Adipocyte (in vitro differentiated cells): ENCODE results near the gene OR8D1.
A peak's percentile ranks its signal among the peaks of the same experiment; 100 is the strongest.

Experiments used
- DNase-seq: peaks from one replicate; pipeline ENCODE4 v3.0.0-alpha.2; 2015; ENCODE audit warnings: low read depth
- H3K27me3 ChIP-seq: replicated peaks from 2 replicates; pipeline ENCODE4 v1.7.0; 2013; ENCODE audit warnings: mild to moderate bottlenecking, low read length, moderate library complexity; ENCODE audit not compliant: control insufficient read depth, insufficient read depth
- H3K36me3 ChIP-seq: 2 replicates; pipeline ENCODE4 v1.7.0; 2013; ENCODE audit warnings: low read length, mild to moderate bottlenecking, moderate library complexity; ENCODE audit not compliant: control insufficient read depth, insufficient read depth, severe bottlenecking
- H3K4me1 ChIP-seq: 2 replicates; pipeline ENCODE4 v1.7.0; 2013; ENCODE audit warnings: mild to moderate bottlenecking, low read length, moderate library complexity; ENCODE audit not compliant: control insufficient read depth, insufficient read depth
- H3K4me3 ChIP-seq: 2 replicates; pipeline ENCODE4 v1.7.0; 2013; ENCODE audit warnings: mild to moderate bottlenecking, low read length, moderate library complexity
- H3K9ac ChIP-seq: 2 replicates; pipeline ENCODE4 v1.7.0; 2013; ENCODE audit warnings: mild to moderate bottlenecking, low read length, moderate library complexity
- H3K9me3 ChIP-seq: 2 replicates; pipeline ENCODE4 v1.7.0; 2013; ENCODE audit warnings: mild to moderate bottlenecking, low read length, moderate library complexity; ENCODE audit not compliant: control insufficient read depth

The OR8D1 gene

GRCh38 chr11:124315052-124315451 lies 1.3 kb upstream of the OR8D1 start:
- Histone ChIP-seq H3K9ac (no peak overlapping the region), H3K4me3 (no peak overlapping the region), H3K36me3 (no peaks in the 10 kb centered on the region), H3K9me3 (no peaks in the 10 kb centered on the region), H3K4me1 (no peaks in the 10 kb centered on the region), H3K27me3 (no peaks in the 10 kb centered on the region)
- peak; percentile 4 for DNase-seq

DNA sequence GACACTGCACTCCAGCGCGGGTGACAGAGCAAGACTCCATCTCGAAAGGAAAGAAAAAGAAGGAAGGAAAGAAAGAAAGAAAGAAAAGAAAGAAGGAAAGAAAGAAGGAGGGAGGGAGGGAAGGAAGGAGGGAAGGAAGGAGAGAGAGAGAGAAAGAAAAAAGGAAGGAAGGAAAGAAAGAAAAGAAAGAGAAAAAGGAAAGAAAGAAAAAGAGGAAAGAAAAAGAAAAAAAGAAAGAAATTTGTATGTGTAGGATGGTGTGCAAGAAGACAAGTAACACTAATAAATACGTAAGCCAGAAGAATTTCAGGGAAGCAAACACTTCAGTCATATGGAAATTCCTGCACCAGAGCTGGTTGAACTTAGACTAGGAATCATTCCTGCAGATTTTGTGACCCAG lies 618 bp downstream of the OR8D1 start:
- no peak overlapping the region for H3K4me3 ChIP-seq
- H3K9ac ChIP-seq, result no peak overlapping the region
- no peaks in the 10 kb centered on the region for H3K9me3 ChIP-seq
- H3K36me3 ChIP-seq, result no peaks in the 10 kb centered on the region
- no peaks in the 10 kb centered on the region for H3K27me3 ChIP-seq
- H3K4me1 ChIP-seq, result no peaks in the 10 kb centered on the region
- DNase-seq, result no peak

DNA sequence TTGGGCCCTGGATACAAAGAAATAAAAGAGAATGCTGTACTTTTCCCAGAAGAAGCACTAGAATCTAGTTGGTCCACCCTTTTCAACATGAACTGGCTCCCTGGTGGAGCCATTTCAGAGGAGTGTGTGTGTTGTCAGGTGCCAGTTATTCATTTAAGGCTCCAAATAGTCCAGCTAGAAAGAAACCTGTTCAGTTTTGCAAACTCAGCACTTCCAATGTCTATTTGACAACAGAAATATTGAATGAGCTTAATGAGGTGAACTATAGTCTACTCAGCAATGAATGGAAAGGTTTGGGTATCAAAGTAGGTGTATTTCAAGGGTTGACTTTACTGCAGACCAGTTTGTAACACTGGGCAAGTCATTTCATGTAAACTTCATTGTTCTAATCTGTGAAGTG lies 2.1 kb downstream of the OR8D1 start:
- peaks cover 10% of the 10 kb centered on the region for H3K4me1 ChIP-seq
- H3K36me3 ChIP-seq, result no peaks in the 10 kb centered on the region
- H3K27me3 ChIP-seq, result no peaks in the 10 kb centered on the region
- H3K4me3 ChIP-seq, result no peak overlapping the region
- DNase-seq, result no peak
- H3K9me3 ChIP-seq, result no peaks in the 10 kb centered on the region
- no peak overlapping the region for H3K9ac ChIP-seq

DNA sequence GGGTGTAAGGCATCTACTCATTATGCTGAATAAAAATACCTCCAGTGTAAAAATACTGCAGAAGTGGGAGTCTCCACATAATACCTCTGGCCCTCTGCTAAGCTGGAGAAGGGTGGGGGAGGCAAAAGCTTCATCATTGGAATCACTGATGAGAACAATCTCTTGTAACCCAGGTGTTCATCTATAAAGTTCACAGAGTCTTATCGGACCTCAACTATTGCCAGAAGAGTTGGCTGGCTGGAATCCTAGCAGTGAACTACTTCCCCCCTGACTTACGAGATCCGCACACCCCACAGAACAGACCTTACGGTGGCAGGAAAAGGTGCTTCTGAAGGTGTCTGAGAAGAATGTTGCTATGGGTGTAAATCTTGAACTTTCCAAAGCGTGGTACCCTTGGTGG lies 2.5 kb downstream of the OR8D1 start:
- Histone ChIP-seq H3K4me3 (no peak overlapping the region), H3K9me3 (no peaks in the 10 kb centered on the region), H3K27me3 (no peaks in the 10 kb centered on the region), H3K9ac (no peak overlapping the region), H3K36me3 (no peaks in the 10 kb centered on the region), H3K4me1 (peaks cover 11% of the 10 kb centered on the region)
- DNase-seq, result no peak

DNA sequence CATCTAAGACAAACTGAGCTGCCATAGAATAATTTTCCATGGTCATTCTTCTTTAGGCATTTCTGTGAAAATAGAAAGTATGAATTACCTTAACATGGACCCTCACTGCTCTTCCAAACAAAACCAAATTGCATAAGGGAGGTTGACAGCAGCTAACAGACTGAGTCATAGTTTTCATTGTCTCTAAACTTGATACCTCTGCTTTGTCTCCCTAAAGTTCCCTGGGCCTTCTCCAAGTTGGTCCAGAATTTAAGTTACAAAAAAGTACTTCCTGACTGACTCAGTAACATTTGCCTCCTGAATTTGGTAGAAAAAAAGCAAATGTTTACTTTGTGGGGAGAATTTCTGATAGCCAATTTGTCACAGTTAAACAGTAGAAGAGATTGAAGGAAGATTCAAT lies 3.0 kb downstream of the OR8D1 start:
- no peak overlapping the region for H3K4me3 ChIP-seq
- H3K9me3 ChIP-seq, result no peaks in the 10 kb centered on the region
- H3K4me1 ChIP-seq, result peaks cover 11% of the 10 kb centered on the region
- H3K27me3 ChIP-seq, result no peaks in the 10 kb centered on the region
- H3K9ac ChIP-seq, result no peak overlapping the region
- H3K36me3 ChIP-seq, result no peaks in the 10 kb centered on the region
- no peak for DNase-seq

- DNase-seq, result no peak
- Histone ChIP-seq H3K4me1 (peaks cover 16% of the 10 kb centered on the region), H3K9ac (no peak overlapping the region), H3K4me3 (no peak overlapping the region), H3K36me3 (no peaks in the 10 kb centered on the region), H3K27me3 (no peaks in the 10 kb centered on the region), H3K9me3 (no peaks in the 10 kb centered on the region)
These were observed 6.7 kb downstream of the OR8D1 start for GRCh38 chr11:124307093-124307492.

- H3K36me3 ChIP-seq, result no peaks in the 10 kb centered on the region
- no peak for DNase-seq
- H3K4me1 ChIP-seq, result peaks cover 26% of the 10 kb centered on the region
- H3K27me3 ChIP-seq, result no peaks in the 10 kb centered on the region
- no peak overlapping the region for H3K4me3 ChIP-seq
- H3K9me3 ChIP-seq, result peaks cover 4% of the 10 kb centered on the region
- H3K9ac ChIP-seq, result no peak overlapping the region
These were observed 11.2 kb downstream of the OR8D1 start for GRCh38 chr11:124302347-124303125.

DNA sequence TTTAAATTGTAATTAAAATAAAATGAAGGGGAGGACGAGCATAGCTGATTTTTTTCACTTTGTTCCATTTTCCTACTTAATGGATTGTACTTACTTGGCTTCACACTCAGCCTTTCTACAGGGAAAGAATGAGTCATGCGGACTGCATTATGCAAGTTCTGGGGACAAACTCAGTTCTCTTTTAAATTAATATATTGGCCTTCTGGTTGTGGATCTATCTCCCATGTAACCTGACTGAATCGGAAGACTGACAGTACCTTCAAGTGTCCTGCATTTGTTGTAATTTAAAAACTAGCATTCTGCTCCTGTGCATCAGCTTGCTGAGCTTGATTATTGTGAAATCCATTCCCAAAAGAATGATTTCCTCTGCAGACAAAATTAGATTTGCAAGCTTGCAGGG lies 12.2 kb downstream of the OR8D1 start:
- H3K27me3 ChIP-seq, result no peaks in the 10 kb centered on the region
- peaks cover 17% of the 10 kb centered on the region for H3K4me1 ChIP-seq
- no peak overlapping the region for H3K4me3 ChIP-seq
- H3K9ac ChIP-seq, result no peak overlapping the region
- no peaks in the 10 kb centered on the region for H3K36me3 ChIP-seq
- H3K9me3 ChIP-seq, result peaks cover 4% of the 10 kb centered on the region
- peak; percentile 12 for DNase-seq

DNA sequence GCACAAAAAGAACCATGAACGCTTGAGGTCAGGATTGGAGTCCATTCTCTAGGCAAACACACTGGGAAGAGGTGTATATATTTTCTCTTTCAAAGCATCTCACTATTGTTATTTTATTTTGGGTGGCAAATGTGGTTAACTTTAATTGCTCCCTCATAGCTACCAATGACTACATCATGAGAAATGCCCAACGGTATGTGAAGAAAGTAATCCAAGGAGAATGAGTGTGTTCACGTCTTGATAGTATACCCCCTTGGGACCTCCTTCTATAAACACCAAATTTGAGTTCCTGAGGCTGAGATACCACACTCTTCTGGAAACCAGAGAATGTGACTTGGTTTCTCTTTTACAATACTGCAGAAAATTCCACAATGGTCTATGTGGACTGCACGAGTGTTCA lies 15.8 kb downstream of the OR8D1 start:
- Histone ChIP-seq H3K36me3 (no peaks in the 10 kb centered on the region), H3K27me3 (no peaks in the 10 kb centered on the region), H3K4me3 (no peak overlapping the region), H3K4me1 (peaks cover 17% of the 10 kb centered on the region), H3K9ac (no peak overlapping the region), H3K9me3 (peaks cover 4% of the 10 kb centered on the region)
- DNase-seq, result no peak

GRCh38 chr11:124296016-124296415 lies 17.7 kb downstream of the OR8D1 start:
- no peak overlapping the region for H3K4me3 ChIP-seq
- H3K9ac ChIP-seq, result no peak overlapping the region
- H3K36me3 ChIP-seq, result no peaks in the 10 kb centered on the region
- H3K4me1 ChIP-seq, result peaks cover under 1% of the 10 kb centered on the region
- DNase-seq, result no peak
- no peaks in the 10 kb centered on the region for H3K27me3 ChIP-seq
- H3K9me3 ChIP-seq, result peaks cover 5% of the 10 kb centered on the region

- Histone ChIP-seq H3K9me3 (peaks cover 14% of the 10 kb centered on the region), H3K36me3 (no peaks in the 10 kb centered on the region), H3K27me3 (no peaks in the 10 kb centered on the region), H3K4me3 (no peak overlapping the region), H3K4me1 (no peaks in the 10 kb centered on the region), H3K9ac (no peak overlapping the region)
- DNase-seq, result no peak
These were observed 19.1 kb downstream of the OR8D1 start for GRCh38 chr11:124294687-124295086.
